Adrenal gland (tissue), 12 donors: Measurements from ENCODE around the gene SIDT1. TPM values are rescaled to one million over a fixed set of nuclear protein-coding genes. Genes with fewer than 3 reads are reported as not detected.

Experiments
- DNase-seq, 7 donors: peaks; one replicate each; pipeline ENCODE4 v3.0.0-alpha.2; 2019 to 2020
- H3K27ac ChIP-seq, 5 donors: fragments of 200-600 bp; sonication (generic) in 4 of 5; 1 replicate in 3 of 5; 2 replicates in 2 of 5; pipeline versions ENCODE4 v1.5.1 to v1.8.0; 2016 to 2020; ENCODE audit warnings: mild to moderate bottlenecking in 1 of 5
- H3K27me3 ChIP-seq: fragments of 200-600 bp; 2 replicates; pipeline ENCODE4 v1.8.0; 2021
- H3K36me3 ChIP-seq, 2 donors: fragments of 200-600 bp; replicated peaks in 1 of 2; 1 replicate in 1 of 2; 2 replicates in 1 of 2; pipeline versions ENCODE4 v1.5.1 to v1.8.0; 2018 to 2022
- H3K4me1 ChIP-seq, 2 donors: fragments of 200-600 bp; replicated peaks in 1 of 2; 1 replicate in 1 of 2; 2 replicates in 1 of 2; pipeline versions ENCODE4 v1.5.1 to v1.8.0; 2018 to 2021
- H3K4me3 ChIP-seq, 4 donors: fragments of 200-600 bp; sonication (generic) in 3 of 4; one replicate each; pipeline ENCODE4 v1.5.1; 2016 to 2018
- H3K9me3 ChIP-seq, 3 donors: fragments of 200-600 bp; sonication (generic) in 1 of 3; replicated peaks in 1 of 3; 1 replicate in 2 of 3; 2 replicates in 1 of 3; pipeline versions ENCODE4 v1.5.1 to v1.8.0; 2016 to 2021
- CTCF ChIP-seq, 6 experiments: fragments of 450-650 bp in 4 of 6; fragments of 200-600 bp in 2 of 6; sonication (generic) in 1 of 6; IDR thresholded peaks; 1 replicate in 5 of 6; 2 replicates in 1 of 6; pipeline versions ENCODE4 v1.5.1 to v1.8.0; 2016 to 2021; ENCODE audit warnings: antibody characterized with exemption in 6 of 6, mild to moderate bottlenecking in 2 of 6, moderate library complexity in 1 of 6
- POLR2A ChIP-seq, 2 donors: fragments of 450-650 bp; IDR thresholded peaks; one replicate each; pipeline ENCODE4 v1.6.1; 2017; ENCODE audit warnings: antibody characterized with exemption in 2 of 2, mild to moderate bottlenecking in 2 of 2, moderate library complexity in 1 of 2
- WGBS, 4 donors: extraction: QIAGEN DNeasy Blood & Tissue Kit in 2 of 4; methylation state at CpG; one replicate each; pipeline versions ENCODE4 v1.1.5 to v1.1.7; 2013 to 2017; 5-methylcytosine and 5-hydroxymethylcytosine counted together
- intact Hi-C, 2 donors: fragments of 100-400 bp; cut with DNase I; formaldehyde crosslinking; loops; one replicate each; pipeline versions ENCODE4 v1.14.1 to v1.15.0; 2022 to 2023
- polyA plus RNA-seq, 3 donors: library from polyadenylated mRNA; stranded (reverse); fragments of 200-250 nt in 2 of 3; fragments of 350-450 nt in 1 of 3; fragmentation: Illumina TruSeq in 1 of 3; extraction: RNeasy Lipid Tissue Mini Kit (QIAGEN cat#74804) in 1 of 3; gene quantifications; one replicate each; pipeline ENCODE4 v1.2.3, GENCODE V29; 2013 to 2014
- total RNA-seq, 9 donors: library from RNA; depleted of rRNA in 4 of 9; stranded (reverse); fragments of >200 nt in 4 of 9; fragments of 120-200 nt in 1 of 9; fragmentation: NEBNext Ultra II Directional in 1 of 9; extraction: Animal tissue kit (Norgen Biotek cat#: 25700) in 1 of 9; gene quantifications; one replicate each; pipeline versions ENCODE4 v1.1.0 to v1.2.4, GENCODE V29; 2013 to 2023
- donor health status: healthy with polysubstance abuse.
- donor health status: Bipolar disorder and iron deficiency.
- donor health status: DM: yes; HTN: yes; CAD: no.
- donor health status: DM: no; HTN: no; CAD: no.
- donor health status: DM: no; HTN: no; CAD: no.
- donor health status: DM: yes; HTN: yes; CAD: no.

Gene SIDT1
- total and polyA plus RNA-seq, 12 donors = 0.18 to 3.6 (median 2.3) TPM

DNA sequence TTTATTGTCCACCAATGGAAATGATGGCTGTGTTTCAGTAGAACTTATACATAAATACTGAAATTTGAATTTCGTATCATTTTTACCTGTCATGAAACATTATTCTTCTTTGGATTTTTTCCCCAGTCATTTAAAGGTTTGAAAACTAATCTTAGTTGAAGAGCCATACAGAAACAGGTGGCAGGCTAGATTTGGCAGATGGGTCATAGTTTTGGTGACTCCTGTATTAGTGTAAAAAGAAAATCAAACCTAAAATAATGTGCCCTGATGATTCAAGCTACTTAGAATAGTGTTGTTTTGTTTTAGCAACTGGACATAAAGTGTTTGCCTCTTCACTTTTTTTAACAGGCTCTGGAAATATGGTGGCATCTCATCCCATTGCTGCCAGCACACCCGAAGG, 68.9 kb downstream of the SIDT1 start:
- H3K36me3 ChIP-seq = no peaks in the 10 kb centered on the region
- no peaks in the 10 kb centered on the region for H3K27me3 ChIP-seq
- H3K4me1 ChIP-seq = no peaks in the 10 kb centered on the region
- no peak for DNase-seq
- H3K9me3 ChIP-seq = no peaks in the 10 kb centered on the region
- 83 to 88% (median 87%) methylated on average over 2 of the region's 2 CpGs for WGBS, 4 donors
- TF ChIP-seq CTCF (IDR thresholded peaks at IDR 0.05) (no peak), POLR2A (IDR thresholded peaks at IDR 0.05) (no peak)
- H3K4me3 ChIP-seq = no peak overlapping the region
- intact Hi-C loops = no loop called here
- no peak overlapping the region for H3K27ac ChIP-seq

DNA sequence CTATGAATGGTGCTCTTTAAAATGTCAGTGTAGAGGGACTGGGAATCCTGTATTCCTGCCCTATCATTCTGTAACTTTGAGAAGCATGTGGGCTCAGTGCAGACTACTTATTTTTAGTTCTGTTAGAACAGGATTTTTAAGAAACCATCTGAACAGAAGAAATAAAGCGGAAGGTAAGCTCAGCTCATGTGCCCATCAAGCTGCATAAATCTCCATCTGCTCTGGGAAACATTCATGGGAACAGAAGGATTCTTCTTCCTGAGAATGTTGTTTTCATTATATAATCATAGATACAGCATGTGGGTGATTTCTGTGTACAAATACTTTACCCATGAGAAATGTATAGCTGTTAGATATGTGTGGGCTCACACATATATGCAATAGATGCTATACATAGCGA, 69.9 kb downstream of the SIDT1 start:
- 78 to 93% (median 89%) methylated on average over 2 of the region's 2 CpGs for WGBS, 4 donors
- intact Hi-C loops = no loop called here

DNA sequence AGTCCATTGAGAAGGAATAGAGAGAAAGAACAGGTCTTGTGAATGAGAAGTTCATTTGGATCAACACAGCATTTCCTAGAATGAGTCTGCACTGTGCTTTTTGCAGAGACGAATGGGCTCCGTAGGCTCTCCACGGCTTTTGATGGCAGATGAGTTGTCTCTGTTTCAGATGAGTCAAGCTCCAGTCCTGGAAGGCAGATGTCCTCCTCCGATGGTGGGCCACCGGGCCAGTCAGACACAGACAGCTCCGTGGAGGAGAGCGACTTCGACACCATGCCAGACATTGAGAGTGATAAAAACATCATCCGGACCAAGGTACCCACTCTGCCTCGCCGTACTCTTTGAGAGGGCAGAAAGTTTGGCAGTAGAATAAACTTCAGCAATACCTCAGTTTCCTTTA, 70.5 kb downstream of the SIDT1 start:
- WGBS, 4 donors = 87 to 93% (median 88%) methylated on average over 11 of the region's 11 CpGs
- intact Hi-C loops = no loop called here
- H3K36me3 ChIP-seq = no peaks in the 10 kb centered on the region

More for the DNA sequence above, 69.9 kb downstream of the SIDT1 start:
- no peak for DNase-seq
- no peaks in the 10 kb centered on the region for H3K27me3 ChIP-seq
- no peak overlapping the region for H3K27ac ChIP-seq
- H3K4me1 ChIP-seq = no peaks in the 10 kb centered on the region
- H3K36me3 ChIP-seq = no peaks in the 10 kb centered on the region
- no peak for TF ChIP-seq POLR2A (IDR thresholded peaks at IDR 0.05)
- no peak for TF ChIP-seq CTCF (IDR thresholded peaks at IDR 0.05)
- no peaks in the 10 kb centered on the region for H3K9me3 ChIP-seq
- H3K4me3 ChIP-seq = no peak overlapping the region

DNA sequence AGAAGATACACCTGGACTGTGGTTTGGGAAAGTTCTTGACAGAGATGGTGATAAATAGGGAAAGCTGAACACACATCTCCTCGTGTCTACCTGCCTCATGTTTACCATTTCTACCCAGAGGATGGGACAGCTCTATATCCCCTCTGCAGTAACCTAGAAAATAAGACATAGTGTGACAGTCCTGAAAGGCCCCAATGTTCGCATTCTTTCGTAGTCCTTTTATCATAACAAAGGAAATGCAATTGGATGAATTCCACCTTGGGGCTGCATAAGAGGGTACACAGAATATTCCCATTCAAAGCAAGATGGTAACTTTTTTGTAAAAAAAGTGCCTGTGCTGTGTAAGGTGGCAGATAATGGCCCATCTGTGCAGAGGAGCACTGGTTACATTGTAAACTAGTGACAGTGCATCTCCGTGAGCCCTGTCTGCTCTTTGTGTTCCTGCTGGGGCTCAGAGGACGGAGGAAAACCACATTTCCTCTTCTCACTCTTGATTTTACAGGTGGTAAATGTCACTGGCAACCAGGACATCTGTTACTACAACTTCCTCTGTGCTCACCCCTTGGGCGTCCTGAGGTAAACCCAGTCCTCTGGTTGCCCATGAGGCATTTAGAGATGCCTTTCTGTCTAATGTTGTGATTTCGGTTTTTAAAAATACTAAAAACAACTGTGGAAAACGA, 74.3 kb downstream of the SIDT1 start:
- Histone ChIP-seq H3K4me1 (no peaks in the 10 kb centered on the region), H3K27ac (no peak overlapping the region), H3K27me3 (no peaks in the 10 kb centered on the region), H3K9me3 (no peaks in the 10 kb centered on the region), H3K4me3 (no peak overlapping the region), H3K36me3 (no peaks in the 10 kb centered on the region)
- intact Hi-C loops = no loop called here
- WGBS, 4 donors = 49 to 56% (median 51%) methylated on average over 8 of the region's 8 CpGs
- no peak for DNase-seq
- TF ChIP-seq CTCF (IDR thresholded peaks at IDR 0.05) = no peak
- no peak for TF ChIP-seq POLR2A (IDR thresholded peaks at IDR 0.05)

More for the DNA sequence above, 70.5 kb downstream of the SIDT1 start:
- H3K4me3 ChIP-seq = no peak overlapping the region
- no peaks in the 10 kb centered on the region for H3K4me1 ChIP-seq
- H3K27me3 ChIP-seq = no peaks in the 10 kb centered on the region
- no peak for TF ChIP-seq CTCF (IDR thresholded peaks at IDR 0.05)
- no peak for TF ChIP-seq POLR2A (IDR thresholded peaks at IDR 0.05)
- DNase-seq = no peak
- no peak overlapping the region for H3K27ac ChIP-seq
- no peaks in the 10 kb centered on the region for H3K9me3 ChIP-seq
